Transverse colon (tissue), 4 donors: ENCODE measurements around the gene GALR2. TPM values are rescaled to one million over a fixed set of nuclear protein-coding genes. Genes with fewer than 3 reads are reported as not detected.

Experiments used
- DNase-seq: peaks from one replicate; pipeline ENCODE4 v3.0.0-alpha.2; 2019
- H3K27ac ChIP-seq, 4 donors: fragments of 200-600 bp; sonication (generic); 2 replicates each; pipeline ENCODE4 v1.5.1; 2016 to 2018; ENCODE audit warnings: inconsistent platforms in 4 of 4
- H3K27me3 ChIP-seq: fragments of 200-600 bp; sonication (generic); 2 replicates; pipeline ENCODE4 v1.5.1; 2017; ENCODE audit warnings: inconsistent platforms
- H3K36me3 ChIP-seq, 4 donors: fragments of 200-600 bp; sonication (generic); 2 replicates each; pipeline ENCODE4 v1.5.1; 2017 to 2019; ENCODE audit warnings: inconsistent platforms in 4 of 4
- H3K4me1 ChIP-seq, 4 donors: fragments of 200-600 bp; sonication (generic); 2 replicates each; pipeline ENCODE4 v1.5.1; 2017 to 2020; ENCODE audit warnings: inconsistent platforms in 4 of 4
- H3K4me3 ChIP-seq, 4 donors: fragments of 200-600 bp; sonication (generic); 1 replicate in 1 of 4; 2 replicates in 3 of 4; pipeline versions ENCODE4 v1.5.1 to v1.6.1; 2017 to 2019; ENCODE audit warnings: inconsistent platforms in 4 of 4
- H3K9me3 ChIP-seq, 2 donors: fragments of 200-600 bp; sonication (generic); 2 replicates each; pipeline ENCODE4 v1.5.1; 2017 to 2019; ENCODE audit warnings: inconsistent platforms in 2 of 2
- EP300 ChIP-seq: sonication (generic); formaldehyde crosslinking; IDR thresholded peaks from one replicate; pipeline ENCODE4 v1.6.1; 2017; ENCODE audit warnings: antibody characterized with exemption, low read depth
- POLR2A ChIP-seq: fragments of 450-650 bp; IDR thresholded peaks from one replicate; pipeline ENCODE4 v1.6.1; 2016; ENCODE audit warnings: antibody characterized with exemption, mild to moderate bottlenecking, moderate library complexity
- POLR2AphosphoS5 ChIP-seq, 3 donors: sonication (generic); formaldehyde crosslinking; IDR thresholded peaks; one replicate each; pipeline ENCODE4 v1.6.1; 2016; ENCODE audit warnings: antibody characterized with exemption in 3 of 3
- WGBS, 2 donors: methylation state at CpG; one replicate each; pipeline ENCODE4 v1.1.5; 2018; ENCODE audit warnings: low coverage in 1 of 2; 5-methylcytosine and 5-hydroxymethylcytosine counted together
- in situ Hi-C, 4 donors: fragments of 200-750 bp; cut with MboI; loops; one replicate each; pipeline versions ENCODE4 v1.15.0 to v1.15.1; 2017; ENCODE audit warnings: low sequenced_read_pairs in 3 of 4, low pct_ligation_motif_present in 1 of 4, low pct_unique_long_range_greater_than_20kb in 1 of 4
- intact Hi-C: fragments of 100-400 bp; cut with DNase I; formaldehyde crosslinking; loops from one replicate; pipeline ENCODE4 v1.15.1; 2023; ENCODE audit warnings: low total_unique reads
- total RNA-seq, 4 donors: library from RNA; depleted of rRNA; stranded (reverse); fragments of >200 nt; gene quantifications; one replicate each; pipeline ENCODE4 v1.1.0, GENCODE V29; 2016
- TF ChIP-seq, protein P1 (sequence below), 5 experiments: fragments of 200-600 bp in 3 of 5; fragments of 450-650 bp in 2 of 5; sonication (generic) in 3 of 5; IDR thresholded peaks; 1 replicate in 2 of 5; 2 replicates in 3 of 5; pipeline ENCODE4 v1.5.1; 2016 to 2017; ENCODE audit warnings: antibody characterized with exemption in 5 of 5, inconsistent platforms in 3 of 5, mild to moderate bottlenecking in 2 of 5, moderate library complexity in 1 of 5

GALR2 gene
- total RNA-seq, 4 donors from 2014 or later: 1.9 to 10.0 (median 3.2) TPM; not detected in 1

DNA sequence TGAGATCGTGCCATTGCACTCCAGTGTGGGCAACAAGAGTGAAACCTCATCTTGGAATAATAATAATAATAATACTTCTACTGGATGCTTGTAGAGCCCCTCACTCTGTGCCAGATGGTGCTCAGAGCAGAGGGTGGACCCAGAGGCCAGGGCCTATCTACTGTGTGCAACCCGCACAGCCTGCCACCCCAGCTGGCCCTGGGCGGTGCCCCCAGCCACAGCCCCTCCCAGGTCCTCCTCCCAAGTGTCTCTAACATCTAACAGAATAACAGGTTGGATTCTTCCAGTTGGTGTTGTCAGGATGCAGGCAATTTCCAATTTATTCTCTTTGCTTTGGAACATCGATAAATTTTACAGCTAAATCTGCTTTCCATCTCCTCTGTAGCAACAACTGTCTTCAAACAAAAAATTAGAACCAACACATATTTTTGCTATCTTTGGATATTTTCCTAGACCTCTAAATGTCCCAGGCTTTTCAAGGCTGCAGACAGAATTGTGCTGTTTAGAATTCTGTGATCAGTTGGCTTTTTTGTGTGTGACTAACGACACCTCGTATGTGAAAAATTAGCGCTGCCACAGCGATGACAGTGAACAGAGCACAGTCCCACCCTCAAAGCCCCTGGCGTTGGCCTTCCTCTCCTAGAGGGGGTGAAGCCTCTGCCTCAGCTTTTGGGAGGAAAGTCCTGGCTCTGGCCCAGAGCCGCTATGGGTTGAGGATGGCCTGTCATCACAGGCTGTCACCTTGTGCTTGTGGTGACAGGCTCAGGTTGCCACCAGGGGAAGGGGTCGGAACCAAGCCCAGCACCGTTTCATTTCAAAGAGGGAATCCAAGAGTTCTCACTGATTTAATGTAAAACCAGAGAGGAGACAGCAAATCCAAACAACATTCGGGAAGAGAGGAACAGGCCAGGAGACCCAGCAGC, 39.9 kb upstream of the GALR2 start:
- H3K27me3 ChIP-seq: no peaks in the 10 kb centered on the region
- peaks cover 10 to 23% (median 15%) of the 10 kb centered on the region in 4 donors for H3K4me1 ChIP-seq
- H3K36me3 ChIP-seq: peaks cover 0 to 6% (median 2%) of the 10 kb centered on the region in 4 donors
- TF ChIP-seq POLR2AphosphoS5 (IDR thresholded peaks at IDR 0.05): peak in 2 of 3 donors; percentile 75 to 78
- TF ChIP-seq, protein P1, sequence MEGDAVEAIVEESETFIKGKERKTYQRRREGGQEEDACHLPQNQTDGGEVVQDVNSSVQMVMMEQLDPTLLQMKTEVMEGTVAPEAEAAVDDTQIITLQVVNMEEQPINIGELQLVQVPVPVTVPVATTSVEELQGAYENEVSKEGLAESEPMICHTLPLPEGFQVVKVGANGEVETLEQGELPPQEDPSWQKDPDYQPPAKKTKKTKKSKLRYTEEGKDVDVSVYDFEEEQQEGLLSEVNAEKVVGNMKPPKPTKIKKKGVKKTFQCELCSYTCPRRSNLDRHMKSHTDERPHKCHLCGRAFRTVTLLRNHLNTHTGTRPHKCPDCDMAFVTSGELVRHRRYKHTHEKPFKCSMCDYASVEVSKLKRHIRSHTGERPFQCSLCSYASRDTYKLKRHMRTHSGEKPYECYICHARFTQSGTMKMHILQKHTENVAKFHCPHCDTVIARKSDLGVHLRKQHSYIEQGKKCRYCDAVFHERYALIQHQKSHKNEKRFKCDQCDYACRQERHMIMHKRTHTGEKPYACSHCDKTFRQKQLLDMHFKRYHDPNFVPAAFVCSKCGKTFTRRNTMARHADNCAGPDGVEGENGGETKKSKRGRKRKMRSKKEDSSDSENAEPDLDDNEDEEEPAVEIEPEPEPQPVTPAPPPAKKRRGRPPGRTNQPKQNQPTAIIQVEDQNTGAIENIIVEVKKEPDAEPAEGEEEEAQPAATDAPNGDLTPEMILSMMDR (IDR thresholded peaks at IDR 0.05): no peak
- TF ChIP-seq EP300: peak; percentile 20
- intact Hi-C loops (no loop called here), in situ Hi-C loops (no loop called here)
- WGBS, 2 donors: 78 to 86% methylated on average over 4 to 13 of the region's 13 CpGs
- H3K4me3 ChIP-seq: no peak overlapping the region
- no peak for DNase-seq
- H3K27ac ChIP-seq: peak overlapping the region; percentile 71 to 90 (median 80)
- no peaks in the 10 kb centered on the region for H3K9me3 ChIP-seq

- WGBS, 2 donors: 67 to 80% methylated on average over 1 to 21 of the region's 22 CpGs
- peak; percentile 41 for DNase-seq
- in situ Hi-C loops: no loop called here
Observed at GRCh38 chr17:76036497-76037261, 37.9 kb upstream of the GALR2 start.

DNA sequence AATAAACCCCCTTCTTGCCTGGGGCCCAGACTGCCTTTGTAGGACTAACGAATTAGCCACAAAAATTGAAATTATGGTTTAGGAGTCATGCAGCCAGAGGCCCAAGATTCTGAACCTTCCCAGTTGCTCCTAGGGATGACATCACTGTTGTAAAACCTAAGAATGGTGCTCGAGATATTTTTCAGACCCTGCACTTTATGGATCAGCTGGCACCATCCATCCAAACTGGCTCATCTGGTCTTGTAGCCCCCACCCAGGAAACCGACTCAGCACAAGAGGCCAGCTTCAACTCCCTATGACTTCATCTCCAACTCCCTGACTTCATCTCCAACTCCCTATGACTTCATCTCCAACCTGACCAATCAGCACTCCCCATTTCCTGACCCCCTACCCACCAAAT, 36.5 kb upstream of the GALR2 start:
- peak overlapping the region; percentile 71 to 90 (median 80) for H3K27ac ChIP-seq
- H3K36me3 ChIP-seq: peaks cover 0 to 36% (median 14%) of the 10 kb centered on the region in 4 donors

More at GRCh38 chr17:76036497-76037261, 37.9 kb upstream of the GALR2 start:
- TF ChIP-seq POLR2AphosphoS5 (IDR thresholded peaks at IDR 0.05) (peak; percentile 93 to 97 (median 93)), POLR2A (no peak), EP300 (peak; percentile 88)
- TF ChIP-seq, protein P1 (IDR thresholded peaks at IDR 0.05): no peak
- H3K4me3 ChIP-seq: no peak overlapping the region
- H3K4me1 ChIP-seq: peaks cover 6 to 17% (median 13%) of the 10 kb centered on the region in 4 donors
- no peaks in the 10 kb centered on the region for H3K9me3 ChIP-seq
- peaks cover 0 to 23% (median 8%) of the 10 kb centered on the region in 4 donors for H3K36me3 ChIP-seq
- peak overlapping the region; percentile 71 to 90 (median 80) for H3K27ac ChIP-seq
- intact Hi-C loops: no loop called here
- H3K27me3 ChIP-seq: no peaks in the 10 kb centered on the region

More for the DNA sequence above, 36.5 kb upstream of the GALR2 start:
- TF ChIP-seq POLR2A (no peak), EP300 (no peak), POLR2AphosphoS5 (IDR thresholded peaks at IDR 0.05) (no peak)
- TF ChIP-seq, protein P1 (IDR thresholded peaks at IDR 0.05): no peak
- no peak for DNase-seq
- 62% methylated on average over 3 of the region's 3 CpGs; no CpG with 5 or more reads in 1 of the 2 donors for WGBS, 2 donors
- Histone ChIP-seq H3K27me3 (no peaks in the 10 kb centered on the region), H3K4me1 (peaks cover 0 to 16% (median 12%) of the 10 kb centered on the region in 4 donors), H3K4me3 (no peak overlapping the region), H3K9me3 (no peaks in the 10 kb centered on the region)
- in situ Hi-C loops: no loop called here
- intact Hi-C loops: no loop called here
